Measurements from ENCODE around the gene IP6K2. TPM values are rescaled to one million over a fixed set of nuclear protein-coding genes. Genes with fewer than 3 reads are reported as not detected.
A peak's percentile ranks its signal among the peaks of the same experiment; 100 is the strongest.

IP6K2 gene
- polyA plus RNA-seq, 3 donors from 2014 or later = 55.5 to 82.3 (median 63.7) TPM

DNA sequence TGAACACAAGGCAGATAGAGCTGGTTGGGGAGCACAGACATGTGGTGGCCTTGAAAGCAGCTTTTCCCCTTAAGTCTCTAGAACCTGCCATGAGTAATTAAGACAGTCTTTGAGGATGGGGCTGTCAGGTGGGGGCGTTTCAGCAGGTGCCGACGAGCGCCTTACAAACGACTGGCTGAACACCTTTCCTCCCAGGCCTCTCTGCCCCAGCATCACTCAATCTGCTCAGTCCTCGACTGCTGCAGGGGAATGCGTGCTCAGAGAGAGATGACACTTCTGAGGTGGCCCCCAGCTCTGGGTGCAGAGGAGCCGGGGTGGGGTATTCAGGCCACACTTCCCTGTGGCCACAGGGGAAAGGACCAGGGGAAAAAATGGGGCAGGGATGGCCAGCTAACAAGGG is 23.2 kb downstream of the IP6K2 start:
- no peak overlapping the region for H3K4me3 Mint-ChIP-seq
- DNase-seq = no peak
- H3K9me3 Mint-ChIP-seq = no peaks in the 10 kb centered on the region
- H3K27ac Mint-ChIP-seq = no peak overlapping the region
- peaks cover 0 to 6% (median 2%) of the 10 kb centered on the region in 3 donors for H3K27me3 Mint-ChIP-seq (ENCODE audit: low read depth in 3 of 3)
- peaks cover 13 to 23% (median 13%) of the 10 kb centered on the region in 3 donors for H3K36me3 Mint-ChIP-seq
- peaks cover 14 to 18% of the 10 kb centered on the region in 2 donors for H3K4me1 Mint-ChIP-seq

DNA sequence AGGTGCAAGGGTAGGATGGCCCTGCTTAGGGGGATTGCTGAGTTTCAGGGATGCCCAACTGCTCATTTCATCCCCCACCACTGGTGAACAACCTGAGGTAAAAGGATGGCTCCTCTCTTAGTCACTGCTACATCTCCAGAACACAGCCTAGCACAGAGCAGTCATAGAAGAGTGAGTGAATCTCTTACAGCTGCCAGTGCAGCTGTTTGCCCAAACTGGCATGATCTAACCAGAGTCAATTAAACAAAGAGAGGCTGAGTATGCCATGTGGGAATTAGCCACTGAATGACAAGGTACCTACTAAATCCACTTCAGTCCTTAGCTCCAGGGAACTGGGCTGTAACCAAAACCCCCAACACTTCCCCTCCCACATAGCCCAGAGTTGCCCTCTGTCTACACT is 24.5 kb downstream of the IP6K2 start:
- Mint-ChIP-seq H3K4me3 (no peak overlapping the region), H3K9me3 (no peaks in the 10 kb centered on the region), H3K36me3 (peaks cover 13 to 26% (median 13%) of the 10 kb centered on the region in 3 donors), H3K27me3 (ENCODE audit: low read depth in 3 of 3) (peaks cover 0 to 6% (median 2%) of the 10 kb centered on the region in 3 donors), H3K4me1 (peaks cover 11 to 15% of the 10 kb centered on the region in 2 donors), H3K27ac (peak overlapping the region in 1 of 6 donors; percentile 39)
- no peak for DNase-seq

GRCh38 chr3:48690846-48691458 is 26.1 kb downstream of the IP6K2 start:
- no peaks in the 10 kb centered on the region for H3K9me3 Mint-ChIP-seq
- H3K36me3 Mint-ChIP-seq = peaks cover 13 to 27% (median 13%) of the 10 kb centered on the region in 3 donors
- H3K4me3 Mint-ChIP-seq = no peak overlapping the region
- no peak for DNase-seq
- peaks cover 0 to 6% (median 4%) of the 10 kb centered on the region in 3 donors for H3K27me3 Mint-ChIP-seq (ENCODE audit: low read depth in 3 of 3)
- H3K27ac Mint-ChIP-seq = peak overlapping the region in 4 of 6 donors; percentile 7 to 75 (median 35)
- peaks cover 9 to 16% of the 10 kb centered on the region in 2 donors for H3K4me1 Mint-ChIP-seq

DNA sequence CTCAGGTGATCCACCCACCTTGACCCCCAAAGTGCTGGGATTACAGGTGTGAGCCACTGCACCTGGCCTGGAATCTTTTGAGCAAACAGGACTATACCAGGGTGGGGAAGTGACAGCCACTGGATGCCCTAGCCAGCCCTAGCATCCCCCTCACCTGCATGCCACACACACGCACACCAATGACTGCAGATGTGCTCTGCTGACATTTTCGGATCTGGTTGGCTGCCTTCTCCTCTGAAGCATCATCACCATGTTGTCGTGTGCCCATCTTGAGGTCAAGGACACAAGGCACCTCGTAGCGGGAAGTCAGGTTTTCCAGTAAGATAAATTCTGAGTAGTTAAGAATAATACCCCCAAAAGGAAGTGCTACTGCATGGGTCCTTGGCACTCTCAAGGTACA is 27.6 kb downstream of the IP6K2 start:
- Mint-ChIP-seq H3K27me3 (ENCODE audit: low read depth in 3 of 3) (peaks cover 0 to 5% (median 2%) of the 10 kb centered on the region in 3 donors), H3K9me3 (no peaks in the 10 kb centered on the region), H3K4me1 (peaks cover 14 to 27% of the 10 kb centered on the region in 2 donors), H3K36me3 (peaks cover 7 to 23% (median 13%) of the 10 kb centered on the region in 3 donors), H3K4me3 (no peak overlapping the region), H3K27ac (no peak overlapping the region)
- no peak for DNase-seq

GRCh38 chr3:48688737-48689075 is 28.3 kb downstream of the IP6K2 start:
- peaks cover 7 to 23% (median 13%) of the 10 kb centered on the region in 3 donors for H3K36me3 Mint-ChIP-seq
- peaks cover 18 to 34% of the 10 kb centered on the region in 2 donors for H3K4me1 Mint-ChIP-seq
- H3K9me3 Mint-ChIP-seq = no peaks in the 10 kb centered on the region
- no peak overlapping the region for H3K27ac Mint-ChIP-seq
- H3K27me3 Mint-ChIP-seq (ENCODE audit: low read depth in 3 of 3) = peaks cover 0 to 4% (median 2%) of the 10 kb centered on the region in 3 donors
- H3K4me3 Mint-ChIP-seq = no peak overlapping the region
- DNase-seq = no peak

GRCh38 chr3:48688032-48688736 is 28.8 kb downstream of the IP6K2 start:
- no peak for DNase-seq
- Mint-ChIP-seq H3K4me3 (peak overlapping the region in 1 of 5 donors; percentile 65), H3K27ac (peak overlapping the region in 2 of 6 donors; percentile 17 to 27), H3K9me3 (no peaks in the 10 kb centered on the region), H3K36me3 (peaks cover 5 to 19% (median 13%) of the 10 kb centered on the region in 3 donors), H3K4me1 (peaks cover 19 to 34% of the 10 kb centered on the region in 2 donors), H3K27me3 (ENCODE audit: low read depth in 3 of 3) (peaks cover 0 to 4% (median 2%) of the 10 kb centered on the region in 3 donors)

GRCh38 chr3:48687220-48687678 is 29.8 kb downstream of the IP6K2 start:
- H3K27ac Mint-ChIP-seq = peak overlapping the region in 1 of 6 donors; percentile 27
- H3K36me3 Mint-ChIP-seq = peaks cover 0 to 12% (median 9%) of the 10 kb centered on the region in 3 donors
- DNase-seq = no peak
- peaks cover 0 to 4% (median 0%) of the 10 kb centered on the region in 3 donors for H3K27me3 Mint-ChIP-seq (ENCODE audit: low read depth in 3 of 3)
- H3K9me3 Mint-ChIP-seq = no peaks in the 10 kb centered on the region
- peaks cover 19 to 28% of the 10 kb centered on the region in 2 donors for H3K4me1 Mint-ChIP-seq
- H3K4me3 Mint-ChIP-seq = no peak overlapping the region

- peak overlapping the region; percentile 91 to 97 (median 93) for H3K4me3 Mint-ChIP-seq
- no peaks in the 10 kb centered on the region for H3K9me3 Mint-ChIP-seq
- H3K4me1 Mint-ChIP-seq = peaks cover 19 to 28% of the 10 kb centered on the region in 2 donors
- peak overlapping the region in 4 of 6 donors; percentile 69 to 91 (median 84) for H3K27ac Mint-ChIP-seq
- no peak for DNase-seq
- peaks cover 0 to 12% (median 9%) of the 10 kb centered on the region in 3 donors for H3K36me3 Mint-ChIP-seq
- peaks cover 0 to 4% (median 0%) of the 10 kb centered on the region in 3 donors for H3K27me3 Mint-ChIP-seq (ENCODE audit: low read depth in 3 of 3)
Measured at GRCh38 chr3:48686538-48687219, 30.3 kb downstream of the IP6K2 start.

DNA sequence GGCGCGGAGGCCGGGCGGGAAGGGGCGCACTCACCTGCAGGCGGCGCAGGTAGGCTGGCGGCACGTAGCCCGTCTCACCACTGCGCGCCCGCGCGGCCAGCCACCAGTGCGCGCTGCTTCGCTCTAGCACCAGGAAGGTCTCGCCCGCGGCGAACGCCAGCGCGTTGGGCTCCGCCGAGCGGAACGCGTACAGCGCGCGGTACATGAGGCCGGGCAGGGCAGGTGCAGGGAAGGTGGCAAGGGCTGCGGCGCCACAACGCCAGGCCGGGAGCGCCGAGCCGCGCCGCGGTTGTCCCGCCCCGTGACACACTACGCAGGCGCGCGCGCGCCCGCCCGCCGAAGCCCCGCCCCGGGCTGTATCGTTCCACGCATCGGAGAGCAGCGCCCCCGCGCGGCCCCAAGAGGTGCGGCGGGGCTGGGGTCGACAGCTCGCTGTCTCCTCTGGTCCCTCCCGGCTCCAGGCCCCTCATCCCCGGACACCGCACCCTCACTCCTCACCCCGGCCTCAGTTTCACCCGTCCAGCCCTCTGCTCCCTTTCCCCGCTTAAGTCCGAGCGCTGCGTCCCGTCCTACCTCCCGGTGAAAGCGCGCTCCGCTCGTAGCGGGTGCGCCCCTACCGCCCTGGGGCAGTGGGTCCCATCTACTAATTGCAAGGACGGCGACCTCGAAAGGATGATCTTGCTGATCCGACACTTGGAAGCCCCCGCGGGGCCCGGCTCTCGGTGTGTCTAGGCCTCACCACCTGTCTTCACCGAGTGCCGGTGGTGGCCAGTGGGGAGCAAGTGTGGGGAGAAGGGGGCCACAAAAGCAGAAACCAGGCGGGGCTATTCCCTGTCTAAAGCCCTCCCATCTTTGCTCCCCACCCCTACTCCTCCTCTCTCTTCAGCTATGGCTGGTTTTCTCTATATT is 31.2 kb downstream of the IP6K2 start, which contains the start of gene NCKIPSD:
NCKIPSD (minus strand) TSS at position 313 of the 909 bp plus-strand sequence; CDS start at position 205, 108 bp downstream.
- H3K9me3 Mint-ChIP-seq = no peaks in the 10 kb centered on the region
- peak within 1 kb of the TSS; percentile 81 to 93 (median 88) for H3K27ac Mint-ChIP-seq
- H3K4me1 Mint-ChIP-seq = peaks cover 19 to 28% of the 10 kb centered on the region in 2 donors

DNA sequence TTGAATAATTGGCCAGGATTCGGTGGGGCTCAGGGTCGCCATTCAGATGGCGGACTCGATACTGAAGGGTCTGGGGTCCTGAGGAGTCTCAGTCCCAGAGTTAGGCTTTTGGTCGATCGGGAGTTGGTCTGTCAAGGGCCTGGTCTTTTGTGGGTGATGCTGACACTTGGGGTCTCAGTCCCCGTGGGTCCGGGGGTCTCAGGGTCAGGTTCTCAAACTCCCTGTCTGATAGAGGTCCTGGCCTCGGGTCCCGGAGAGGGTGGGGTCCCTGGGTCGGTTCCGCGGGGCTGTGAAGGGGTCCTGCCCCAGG is 31.8 kb downstream of the IP6K2 start:
- Mint-ChIP-seq H3K4me3 (peak overlapping the region; percentile 91 to 97 (median 93)), H3K9me3 (no peaks in the 10 kb centered on the region), H3K27ac (peak overlapping the region in 5 of 6 donors; percentile 11 to 81 (median 48)), H3K4me1 (peaks cover 19 to 28% of the 10 kb centered on the region in 2 donors), H3K27me3 (ENCODE audit: low read depth in 3 of 3) (peaks cover 0 to 4% (median 0%) of the 10 kb centered on the region in 3 donors), H3K36me3 (peaks cover 8 to 16% (median 13%) of the 10 kb centered on the region in 3 donors)
- no peak for DNase-seq

More for the DNA sequence above, 31.2 kb downstream of the IP6K2 start, which contains the start of gene NCKIPSD:
- H3K36me3 Mint-ChIP-seq = peaks cover 2 to 11% (median 7%) of the 10 kb centered on the region in 3 donors
- H3K27me3 Mint-ChIP-seq (ENCODE audit: low read depth in 3 of 3) = peaks cover 0 to 4% (median 0%) of the 10 kb centered on the region in 3 donors
- H3K4me3 Mint-ChIP-seq = peak within 1 kb of the TSS; percentile 91 to 97 (median 93)
- DNase-seq = peak; percentile 86 to 90 (median 88)

GRCh38 chr3:48684480-48685143 is 32.4 kb downstream of the IP6K2 start:
- Mint-ChIP-seq H3K4me1 (peaks cover 21 to 28% of the 10 kb centered on the region in 2 donors), H3K9me3 (no peaks in the 10 kb centered on the region), H3K27ac (peak overlapping the region in 5 of 6 donors; percentile 68 to 85 (median 79)), H3K36me3 (peaks cover 8 to 12% (median 9%) of the 10 kb centered on the region in 3 donors), H3K4me3 (peak overlapping the region; percentile 72 to 97 (median 83)), H3K27me3 (ENCODE audit: low read depth in 3 of 3) (peaks cover 0 to 4% (median 0%) of the 10 kb centered on the region in 3 donors)
- DNase-seq = no peak

GRCh38 chr3:48684054-48684349 is 33.0 kb downstream of the IP6K2 start:
- H3K4me3 Mint-ChIP-seq = peak overlapping the region; percentile 27 to 83 (median 58)
- DNase-seq = no peak
- peaks cover 8 to 12% (median 9%) of the 10 kb centered on the region in 3 donors for H3K36me3 Mint-ChIP-seq
- peaks cover 0 to 4% (median 0%) of the 10 kb centered on the region in 3 donors for H3K27me3 Mint-ChIP-seq (ENCODE audit: low read depth in 3 of 3)
- no peaks in the 10 kb centered on the region for H3K9me3 Mint-ChIP-seq
- peak overlapping the region in 3 of 6 donors; percentile 60 to 77 (median 61) for H3K27ac Mint-ChIP-seq
- H3K4me1 Mint-ChIP-seq = peaks cover 22 to 28% of the 10 kb centered on the region in 2 donors
